K562 (cell line): Measurements from ENCODE around the gene KIF24. TPM values are rescaled to one million over a fixed set of nuclear protein-coding genes. Genes with fewer than 3 reads are reported as not detected.
"Not testable (repeated sequence)": the region's sequence is repeated elsewhere in the genome, so short reads cannot be mapped to it uniquely, and the experiment has no call there.

Experiments
- ATAC-seq: fragments of 200-7000 bp; cut with Tn5 transposase; 3 replicates; pipeline ENCODE4 v1.9.1; 2020; ENCODE audit warnings: moderate library complexity
- BruUV-seq: library from RNA; stranded (reverse); fragments of 400-500 nt; replicated peaks from 2 replicates; lab custom pipeline; 2021; lab: Mats Ljungman, UMichigan
- CTCF ChIA-PET: fragments of 300-600 bp; formaldehyde crosslinking; extraction: SDS; loops from one replicate; lab custom pipeline; 2021; ENCODE audit warnings: low intra/inter-chr PET ratio; lab: Yijun Ruan, JAX
- POLR2A ChIA-PET: fragments of 300-600, 350-650 bp; sonication (Branson Sonifier 250); formaldehyde crosslinking; extraction: SDS; loops from one replicate; lab custom pipeline; 2021; ENCODE audit warnings: antibody characterized with exemption, inconsistent platforms; lab: Yijun Ruan, JAX
- DNase-seq, 4 experiments: peaks; one replicate each; pipeline versions ENCODE4 v3.0.0 to v3.0.0-alpha.2; 2011 to 2018; ENCODE audit warnings: low spot score in 3 of 4, mixed read lengths in 3 of 4; ENCODE audit errors: extremely low read depth in 1 of 4
- FAIRE-seq: peaks from 2 replicates; lab custom pipeline; 2011; peaks lifted over from hg19 to GRCh38; lab: Jason Lieb, UNC
- H2AFZ ChIP-seq: 2 replicates; pipeline ENCODE4 v1.6.0; 2011; ENCODE audit warnings: low read depth, low read length, control low read depth, inconsistent platforms
- H3K27ac ChIP-seq: fragments of 200-600 bp; 3 replicates; pipeline ENCODE4 v1.8.0; 2011; ENCODE audit warnings: low read depth, mild to moderate bottlenecking, control low read depth, inconsistent platforms, low read length, moderate library complexity, mixed read lengths; ENCODE audit errors: extremely low read depth
- H3K27me3 ChIP-seq, 2 experiments: fragments of 300-600 bp in 1 of 2; 2 replicates in 1 of 2; 3 replicates in 1 of 2; pipeline versions ENCODE4 v1.6.0 to v1.8.0; 2011; ENCODE audit warnings: inconsistent platforms in 2 of 2, low read length in 2 of 2, mild to moderate bottlenecking in 1 of 2, mixed read lengths in 1 of 2, moderate library complexity in 1 of 2; ENCODE audit not compliant: control insufficient read depth in 2 of 2, insufficient read depth in 2 of 2
- H3K36me3 ChIP-seq: fragments of 300-600 bp; 3 replicates; pipeline ENCODE4 v1.8.0; 2011; ENCODE audit warnings: mild to moderate bottlenecking, low read length, inconsistent platforms; ENCODE audit not compliant: control insufficient read depth, insufficient read depth
- H3K4me1 ChIP-seq, 2 experiments: fragments of 200-600 bp in 1 of 2; replicated peaks in 1 of 2; 2 replicates in 1 of 2; 3 replicates in 1 of 2; pipeline versions ENCODE4 v1.5.1 to v1.8.0; 2011; ENCODE audit warnings: inconsistent platforms in 2 of 2, low read length in 2 of 2, mild to moderate bottlenecking in 1 of 2, mixed read lengths in 1 of 2, moderate library complexity in 1 of 2; ENCODE audit not compliant: control insufficient read depth in 2 of 2, insufficient read depth in 2 of 2
- H3K4me2 ChIP-seq: 2 replicates; pipeline ENCODE4 v1.6.1; 2011; ENCODE audit warnings: low read length, control low read depth, inconsistent platforms, mixed read lengths; ENCODE audit not compliant: insufficient read depth
- H3K4me3 ChIP-seq: fragments of 200-600 bp; sonication (generic), shearing (Covaris generic); 2 replicates; pipeline ENCODE4 v1.5.1; 2016; ENCODE audit warnings: control low read depth, inconsistent platforms
- H3K79me2 ChIP-seq: fragments of 200-600 bp; 3 replicates; pipeline ENCODE4 v1.8.0; 2011; ENCODE audit warnings: low read length, inconsistent platforms; ENCODE audit not compliant: control insufficient read depth, insufficient read depth
- H3K9ac ChIP-seq, 2 experiments: 2 replicates each; pipeline versions ENCODE4 v1.6.0 to v1.6.1; 2011; ENCODE audit warnings: low read depth in 2 of 2, low read length in 2 of 2, control low read depth in 1 of 2, inconsistent platforms in 1 of 2, mild to moderate bottlenecking in 1 of 2, mixed read lengths in 1 of 2; ENCODE audit not compliant: insufficient read depth in 1 of 2
- H3K9me1 ChIP-seq: one replicate; pipeline ENCODE4 v1.6.0; 2011; ENCODE audit warnings: inconsistent platforms, mild to moderate bottlenecking, low read length, moderate library complexity; ENCODE audit not compliant: control insufficient read depth, insufficient read depth
- H3K9me3 ChIP-seq: replicated peaks from 2 replicates; pipeline ENCODE4 v1.5.1; 2011; ENCODE audit warnings: low read depth, low read length, inconsistent platforms; ENCODE audit not compliant: control insufficient read depth, insufficient read depth
- H4K20me1 ChIP-seq: replicated peaks from 2 replicates; pipeline ENCODE4 v1.6.1; 2011; ENCODE audit warnings: low read length, inconsistent platforms, mixed read lengths; ENCODE audit not compliant: control insufficient read depth, insufficient read depth
- WGBS: fragments of 100-300 bp; shearing (Covaris generic); methylation state at CpG from one replicate; pipeline ENCODE4 v1.1.6; 2016; ENCODE audit warnings: low coverage, mixed read lengths; ENCODE audit not compliant: insufficient coverage; ENCODE audit errors: missing lambda C conversion rate; 5-methylcytosine and 5-hydroxymethylcytosine counted together
- in situ Hi-C: fragments of 300-500 bp; cut with MboI; formaldehyde crosslinking; loops from 4 replicates; pipeline ENCODE4 v1.15.0; 2018; ENCODE audit warnings: inconsistent platforms, mixed read lengths
- intact Hi-C: fragments of 100-400 bp; cut with micrococcal nuclease; formaldehyde crosslinking; loops from 2 replicates; pipeline ENCODE4 v1.14.2; 2022
- polyA plus RNA-seq, 8 experiments: library from polyadenylated mRNA; depleted of rRNA in 4 of 8; stranded (reverse) in 5 of 8; unstranded in 3 of 8; fragments of >200 nt; fragmentation: Nextera tagmentation in 2 of 8; fragmentation: Illumina TruSeq in 1 of 8; extraction: Ambion mirVana in 2 of 8; extraction: Trizol in 1 of 8; gene quantifications; 2 replicates each; pipeline versions ENCODE4 v1.2.1 to v1.2.3, GENCODE V29; 2011 to 2014; ENCODE audit warnings: inconsistent platforms in 1 of 8, missing spikeins in 1 of 8
- total RNA-seq, 7 experiments: library from RNA; depleted of rRNA in 6 of 7; stranded (reverse); fragments of >200 nt in 6 of 7; fragmentation: Illumina TruSeq in 2 of 7; extraction: Trizol in 2 of 7; gene quantifications; 2 replicates each; pipeline versions ENCODE4 v1.2.1 to v1.2.3, GENCODE V29; 2011 to 2021; ENCODE audit warnings: low replicate concordance in 1 of 7

KIF24 gene
- total and polyA plus RNA-seq, 9 of the 15 experiments (the other 6 are each of a cell fraction or from before 2014, with no cell fraction given), result 0.63 to 5.8 (median 4.4) TPM

DNA sequence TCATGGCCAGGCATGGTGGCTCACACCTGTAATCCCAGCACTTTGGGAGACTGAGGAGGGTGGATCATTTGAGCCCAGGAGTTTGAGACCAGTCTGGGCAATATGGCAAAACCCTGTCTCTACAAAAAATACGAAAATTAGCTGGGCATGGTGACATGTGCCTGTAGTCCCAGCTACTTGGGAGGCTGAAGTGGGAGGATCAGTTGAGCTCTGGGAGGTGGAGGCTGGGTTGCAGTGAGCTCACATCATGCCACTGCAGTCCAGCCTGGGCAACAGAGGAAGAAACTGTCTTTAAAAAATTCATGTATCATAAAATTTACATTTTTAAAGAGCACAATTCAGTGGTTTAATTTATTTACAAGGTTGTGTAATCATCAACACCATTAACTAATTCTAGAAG, 23.9 kb upstream of the KIF24 start:
- WGBS, result 0% methylated on average over 1 of the region's 1 CpG
- H3K4me1 ChIP-seq, H3K79me2 ChIP-seq, H3K9me1 ChIP-seq, H2AFZ ChIP-seq, DNase-seq, H3K27me3 ChIP-seq, FAIRE-seq, H3K4me3 ChIP-seq, H3K9ac ChIP-seq, H3K4me2 ChIP-seq, H3K9me3 ChIP-seq, in situ Hi-C loops, CTCF ChIA-PET, H3K36me3 ChIP-seq, BruUV-seq, H4K20me1 ChIP-seq, intact Hi-C loops, H3K27ac ChIP-seq, ATAC-seq: not testable (repeated sequence)
- POLR2A ChIA-PET, result interaction anchor here (0.6 to 0.9 kb wide), 2 partner anchors 11 to 20 kb away, joined by 3 to 4 read pairs; no protein-coding TSS in a partner anchor

DNA sequence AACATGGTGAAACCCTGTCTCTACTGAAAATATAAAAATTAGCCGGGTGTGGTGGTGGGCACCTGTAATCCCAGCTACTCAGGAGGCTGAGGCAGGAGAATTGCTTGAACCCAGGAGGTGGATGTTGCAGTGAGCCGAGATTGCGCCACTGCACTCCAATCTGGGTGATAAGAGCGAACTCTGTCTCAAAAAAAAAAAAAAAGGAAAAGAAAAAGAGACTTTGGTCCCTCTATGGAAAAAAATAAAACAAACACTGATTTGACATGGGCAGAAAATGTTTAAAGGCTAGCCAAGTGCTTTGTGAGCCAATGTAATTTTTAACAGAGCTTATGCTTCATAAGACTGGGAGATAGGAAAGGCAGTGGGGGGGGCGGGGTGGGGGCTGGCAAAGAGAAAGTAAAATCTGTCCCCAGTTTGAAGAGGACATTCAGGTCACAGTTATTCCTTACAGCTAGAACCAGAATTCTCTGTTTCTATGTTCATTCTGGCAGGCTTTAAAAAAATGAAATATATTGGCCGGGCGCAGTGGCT, 23.1 kb upstream of the KIF24 start:
- H4K20me1 ChIP-seq, H3K4me1 ChIP-seq, H3K9ac ChIP-seq, H3K79me2 ChIP-seq, H3K36me3 ChIP-seq, ATAC-seq, H2AFZ ChIP-seq, H3K27me3 ChIP-seq, BruUV-seq, H3K9me3 ChIP-seq, H3K27ac ChIP-seq, CTCF ChIA-PET, in situ Hi-C loops, H3K4me2 ChIP-seq, H3K9me1 ChIP-seq, FAIRE-seq, H3K4me3 ChIP-seq, intact Hi-C loops, DNase-seq: not testable (repeated sequence)
- WGBS, result 50% methylated on average over 2 of the region's 7 CpGs
- POLR2A ChIA-PET, result interaction anchor here (0.9 kb wide), 1 partner anchor 12 kb away, joined by 4 read pairs; no protein-coding TSS in a partner anchor
